WTC11 (cell line): ENCODE data around the gene CIRBP. TPM values are rescaled to one million over a fixed set of nuclear protein-coding genes. Genes with fewer than 3 reads are reported as not detected.

Experiments used
- ATAC-seq: fragments of 200-7000 bp; cut with Tn5 transposase; 2 replicates; pipeline ENCODE4 v1.10.0; 2021; ENCODE audit warnings: mild to moderate bottlenecking, moderate library complexity
- CTCF ChIA-PET: fragments of 300-600 bp; sonication (Branson Sonifier 250); formaldehyde crosslinking; loops from one replicate; lab custom pipeline; 2021; ENCODE audit warnings: antibody characterized with exemption; lab: Charles Lee
- POLR2A ChIA-PET: fragments of 350-600 bp; sonication (Branson Sonifier 250); formaldehyde crosslinking; loops from one replicate; lab custom pipeline; 2021; ENCODE audit warnings: antibody characterized with exemption; lab: Charles Lee
- DNase-seq: peaks from one replicate; pipeline ENCODE4 v3.0.0; 2021; ENCODE audit warnings: low spot score
- H3K27ac Mint-ChIP-seq: 2 replicates; pipeline ENCODE4 v1.8.0; 2021; ENCODE audit warnings: mixed read lengths
- H3K27me3 Mint-ChIP-seq: 2 replicates; pipeline ENCODE4 v1.8.0; 2021; ENCODE audit warnings: low read depth, mild to moderate bottlenecking, moderate library complexity, mixed read lengths
- H3K36me3 Mint-ChIP-seq: 2 replicates; pipeline ENCODE4 v1.8.0; 2021; ENCODE audit warnings: mixed read lengths
- H3K4me1 Mint-ChIP-seq: 2 replicates; pipeline ENCODE4 v1.8.0; 2022; ENCODE audit warnings: mixed read lengths
- H3K4me3 Mint-ChIP-seq: 2 replicates; pipeline ENCODE4 v1.8.0; 2021; ENCODE audit warnings: mild to moderate bottlenecking, moderate library complexity, mixed read lengths
- H3K9me3 Mint-ChIP-seq: 2 replicates; pipeline ENCODE4 v1.8.0; 2021; ENCODE audit warnings: mixed read lengths
- ATF1 ChIP-seq: sonication (generic); formaldehyde crosslinking; IDR thresholded peaks from 2 replicates; pipeline ENCODE4 v1.8.1; 2023; ENCODE audit warnings: mild to moderate bottlenecking, moderate library complexity, missing genetic modification reagents
- GRHL2 ChIP-seq: fragments of 250-450 bp; sonication (Bioruptor Pico); IDR thresholded peaks from 2 replicates; pipeline ENCODE4 v1.8.0; 2022; ENCODE audit warnings: mild to moderate bottlenecking, moderate library complexity; ENCODE audit not compliant: insufficient replicate concordance, severe bottlenecking
- NFE2L1 ChIP-seq: sonication (generic); formaldehyde crosslinking; IDR thresholded peaks from 2 replicates; pipeline ENCODE4 v1.8.1; 2023; ENCODE audit warnings: missing genetic modification reagents
- NFYB ChIP-seq: sonication (generic); formaldehyde crosslinking; conservative IDR thresholded peaks from 2 replicates; pipeline ENCODE4 v1.8.0; 2022; ENCODE audit warnings: low read depth, missing genetic modification reagents
- NR1H2 ChIP-seq: sonication (generic); formaldehyde crosslinking; IDR thresholded peaks from 2 replicates; pipeline ENCODE4 v1.9.0; 2021; ENCODE audit warnings: mild to moderate bottlenecking, moderate library complexity, missing genetic modification reagents
- SP1 ChIP-seq: sonication (generic); formaldehyde crosslinking; conservative IDR thresholded peaks from 2 replicates; pipeline ENCODE4 v1.8.1; 2022; ENCODE audit warnings: missing genetic modification reagents
- TEAD1 ChIP-seq: sonication (generic); formaldehyde crosslinking; IDR thresholded peaks from 2 replicates; pipeline ENCODE4 v1.8.0; 2022; ENCODE audit warnings: mild to moderate bottlenecking, missing genetic modification reagents
- USF1 ChIP-seq: sonication (generic); formaldehyde crosslinking; IDR thresholded peaks from 2 replicates; pipeline ENCODE4 v1.8.0; 2022; ENCODE audit warnings: mild to moderate bottlenecking, missing genetic modification reagents
- ZNF232 ChIP-seq: sonication (generic); formaldehyde crosslinking; IDR thresholded peaks from 2 replicates; pipeline ENCODE4 v1.8.0; 2022; ENCODE audit warnings: mild to moderate bottlenecking, missing genetic modification reagents
- ZNF396 ChIP-seq: fragments of 250-450 bp; sonication (Bioruptor Pico); IDR thresholded peaks from 2 replicates; pipeline ENCODE4 v1.8.0; 2021; ENCODE audit warnings: mild to moderate bottlenecking, moderate library complexity, borderline replicate concordance
- total RNA-seq: library from RNA; stranded (reverse); gene quantifications from 3 replicates; pipeline ENCODE4 v1.2.3, GENCODE V29; 2021
- TF ChIP-seq, protein P1 (sequence below): fragments of 250-450 bp; sonication (Bioruptor Pico); IDR thresholded peaks from 2 replicates; pipeline ENCODE4 v2.1.2; 2022; ENCODE audit warnings: mild to moderate bottlenecking, moderate library complexity
- TF ChIP-seq, protein P2 (sequence below): sonication (generic); formaldehyde crosslinking; IDR thresholded peaks from 2 replicates; pipeline ENCODE4 v1.8.1; 2023; ENCODE audit warnings: mild to moderate bottlenecking, missing genetic modification reagents, moderate library complexity
- TF ChIP-seq, protein P3 (sequence below): sonication (generic); formaldehyde crosslinking; IDR thresholded peaks from 2 replicates; pipeline ENCODE4 v1.8.1; 2022; ENCODE audit warnings: low read depth, missing genetic modification reagents, borderline replicate concordance
- TF ChIP-seq, protein P4 (sequence below): fragments of 250-450 bp; sonication (Bioruptor Pico); conservative IDR thresholded peaks from 2 replicates; pipeline ENCODE4 v1.9.0; 2021; ENCODE audit warnings: mild to moderate bottlenecking
- TF ChIP-seq, protein P5 (sequence below): sonication (generic); formaldehyde crosslinking; IDR thresholded peaks from 2 replicates; pipeline ENCODE4 v1.8.1; 2023; ENCODE audit warnings: mild to moderate bottlenecking, moderate library complexity, missing genetic modification reagents
- TF ChIP-seq, protein P6 (sequence below): sonication (generic); formaldehyde crosslinking; IDR thresholded peaks from 2 replicates; pipeline ENCODE4 v1.8.0; 2023; ENCODE audit warnings: mild to moderate bottlenecking, missing genetic modification reagents

The CIRBP gene
- total RNA-seq, 1 experiment from 2014 or later: 298 TPM

DNA sequence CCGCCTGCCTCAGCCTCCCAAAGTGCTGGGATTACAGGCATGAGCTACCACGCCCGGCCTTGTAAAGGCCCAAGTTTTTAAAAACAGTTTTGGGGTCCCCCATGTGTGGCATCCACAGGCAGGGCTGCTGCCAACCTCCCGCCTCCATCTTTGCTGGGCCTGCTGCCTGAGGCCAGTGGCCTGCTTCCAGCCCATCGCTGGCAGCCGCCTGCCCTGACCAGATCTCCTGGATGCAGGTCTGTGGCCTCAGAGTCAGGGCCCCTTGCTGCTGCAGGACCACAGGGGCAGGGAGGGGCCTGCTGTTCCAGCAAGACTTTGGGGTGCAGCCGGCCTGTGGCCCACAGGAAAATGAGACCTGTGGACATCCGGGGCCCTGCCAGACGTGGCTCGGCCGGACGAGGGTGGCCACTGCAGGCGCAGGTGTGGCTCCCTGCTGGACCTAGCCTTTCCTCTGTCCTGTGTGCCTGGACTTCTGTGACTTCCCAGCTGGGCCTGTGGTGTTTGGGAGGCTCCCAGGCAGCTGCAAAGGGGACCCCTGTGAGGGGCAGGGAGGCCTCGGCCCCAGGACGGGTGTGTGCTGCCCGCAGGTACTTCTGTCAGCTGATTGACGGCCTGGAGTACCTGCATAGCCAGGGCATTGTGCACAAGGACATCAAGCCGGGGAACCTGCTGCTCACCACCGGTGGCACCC, 49.2 kb upstream of the CIRBP start:
- Mint-ChIP-seq H3K36me3 (peaks cover 3% of the 10 kb centered on the region; the same call in 1 of the 2 replicates), H3K27me3 (no peaks in the 10 kb centered on the region), H3K9me3 (no peaks in the 10 kb centered on the region), H3K27ac (no peak overlapping the region), H3K4me1 (peaks cover 17% of the 10 kb centered on the region), H3K4me3 (no peak overlapping the region)
- ChIA-PET POLR2A (no interaction called here), CTCF (interaction anchor here (0.6 to 4.0 kb wide), 9 partner anchors 8 to 155 kb away, joined by 3 to 26 read pairs (median 4); partner anchors contain the start of genes ARHGAP45 and CIRBP)
- ATAC-seq (no peak), DNase-seq (no peak)
- TF ChIP-seq USF1 (CRISPR knock-in tag) (no peak), NFE2L1 (CRISPR knock-in tag) (no peak), ATF1 (CRISPR knock-in tag) (no peak), NFYB (no peak), NR1H2 (no peak), TEAD1 (CRISPR knock-in tag) (no peak), ZNF232 (no peak), SP1 (CRISPR knock-in tag) (no peak), ZNF396 (no peak)
- TF ChIP-seq, protein P1, sequence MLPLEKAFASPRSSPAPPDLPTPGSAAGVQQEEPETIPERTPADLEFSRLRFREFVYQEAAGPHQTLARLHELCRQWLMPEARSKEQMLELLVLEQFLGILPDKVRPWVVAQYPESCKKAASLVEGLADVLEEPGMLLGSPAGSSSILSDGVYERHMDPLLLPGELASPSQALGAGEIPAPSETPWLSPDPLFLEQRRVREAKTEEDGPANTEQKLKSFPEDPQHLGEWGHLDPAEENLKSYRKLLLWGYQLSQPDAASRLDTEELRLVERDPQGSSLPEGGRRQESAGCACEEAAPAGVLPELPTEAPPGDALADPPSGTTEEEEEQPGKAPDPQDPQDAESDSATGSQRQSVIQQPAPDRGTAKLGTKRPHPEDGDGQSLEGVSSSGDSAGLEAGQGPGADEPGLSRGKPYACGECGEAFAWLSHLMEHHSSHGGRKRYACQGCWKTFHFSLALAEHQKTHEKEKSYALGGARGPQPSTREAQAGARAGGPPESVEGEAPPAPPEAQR (CRISPR knock-in tag): no peak
- TF ChIP-seq, protein P2, sequence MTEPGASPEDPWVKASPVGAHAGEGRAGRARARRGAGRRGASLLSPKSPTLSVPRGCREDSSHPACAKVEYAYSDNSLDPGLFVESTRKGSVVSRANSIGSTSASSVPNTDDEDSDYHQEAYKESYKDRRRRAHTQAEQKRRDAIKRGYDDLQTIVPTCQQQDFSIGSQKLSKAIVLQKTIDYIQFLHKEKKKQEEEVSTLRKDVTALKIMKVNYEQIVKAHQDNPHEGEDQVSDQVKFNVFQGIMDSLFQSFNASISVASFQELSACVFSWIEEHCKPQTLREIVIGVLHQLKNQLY (CRISPR knock-in tag): no peak
- TF ChIP-seq, protein P3, sequence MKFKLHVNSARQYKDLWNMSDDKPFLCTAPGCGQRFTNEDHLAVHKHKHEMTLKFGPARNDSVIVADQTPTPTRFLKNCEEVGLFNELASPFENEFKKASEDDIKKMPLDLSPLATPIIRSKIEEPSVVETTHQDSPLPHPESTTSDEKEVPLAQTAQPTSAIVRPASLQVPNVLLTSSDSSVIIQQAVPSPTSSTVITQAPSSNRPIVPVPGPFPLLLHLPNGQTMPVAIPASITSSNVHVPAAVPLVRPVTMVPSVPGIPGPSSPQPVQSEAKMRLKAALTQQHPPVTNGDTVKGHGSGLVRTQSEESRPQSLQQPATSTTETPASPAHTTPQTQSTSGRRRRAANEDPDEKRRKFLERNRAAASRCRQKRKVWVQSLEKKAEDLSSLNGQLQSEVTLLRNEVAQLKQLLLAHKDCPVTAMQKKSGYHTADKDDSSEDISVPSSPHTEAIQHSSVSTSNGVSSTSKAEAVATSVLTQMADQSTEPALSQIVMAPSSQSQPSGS: no peak
- TF ChIP-seq, protein P4, sequence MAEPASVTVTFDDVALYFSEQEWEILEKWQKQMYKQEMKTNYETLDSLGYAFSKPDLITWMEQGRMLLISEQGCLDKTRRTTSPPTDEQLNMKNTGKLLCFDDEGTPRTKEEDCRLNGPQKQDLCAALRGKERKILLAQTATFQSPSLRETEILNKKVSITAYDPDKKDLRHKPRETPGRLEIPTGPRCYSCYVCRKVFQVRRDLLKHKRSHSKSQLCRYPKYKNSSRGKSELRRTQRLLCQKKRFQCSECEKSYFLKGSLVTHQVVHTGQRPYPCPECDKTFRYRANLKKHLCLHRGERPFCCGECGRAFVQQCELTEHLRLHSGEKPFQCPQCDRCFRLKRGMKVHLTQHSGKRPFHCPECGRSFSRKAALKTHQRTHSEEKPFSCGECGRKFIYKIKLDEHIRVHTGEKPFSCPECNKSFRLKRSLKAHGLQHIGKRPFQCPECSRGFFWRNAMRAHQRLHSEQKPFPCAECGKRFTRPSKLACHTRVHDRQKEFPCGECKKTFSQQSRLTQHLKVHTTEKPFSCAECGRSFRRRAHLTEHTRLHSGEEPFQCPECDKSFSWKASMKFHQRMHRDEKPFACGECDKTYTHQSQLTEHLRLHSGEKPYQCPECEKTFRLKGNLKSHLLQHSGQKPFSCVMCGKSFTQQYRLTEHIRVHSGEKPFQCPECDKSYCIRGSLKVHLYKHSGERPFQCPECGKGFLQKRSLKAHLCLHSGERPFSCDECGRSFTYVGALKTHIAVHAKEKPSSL (CRISPR knock-in tag): no peak

- POLR2A ChIA-PET: no interaction called here
- ATAC-seq: no peak
- no peak for TF ChIP-seq GRHL2 (CRISPR knock-in tag)
- TF ChIP-seq, protein P5, sequence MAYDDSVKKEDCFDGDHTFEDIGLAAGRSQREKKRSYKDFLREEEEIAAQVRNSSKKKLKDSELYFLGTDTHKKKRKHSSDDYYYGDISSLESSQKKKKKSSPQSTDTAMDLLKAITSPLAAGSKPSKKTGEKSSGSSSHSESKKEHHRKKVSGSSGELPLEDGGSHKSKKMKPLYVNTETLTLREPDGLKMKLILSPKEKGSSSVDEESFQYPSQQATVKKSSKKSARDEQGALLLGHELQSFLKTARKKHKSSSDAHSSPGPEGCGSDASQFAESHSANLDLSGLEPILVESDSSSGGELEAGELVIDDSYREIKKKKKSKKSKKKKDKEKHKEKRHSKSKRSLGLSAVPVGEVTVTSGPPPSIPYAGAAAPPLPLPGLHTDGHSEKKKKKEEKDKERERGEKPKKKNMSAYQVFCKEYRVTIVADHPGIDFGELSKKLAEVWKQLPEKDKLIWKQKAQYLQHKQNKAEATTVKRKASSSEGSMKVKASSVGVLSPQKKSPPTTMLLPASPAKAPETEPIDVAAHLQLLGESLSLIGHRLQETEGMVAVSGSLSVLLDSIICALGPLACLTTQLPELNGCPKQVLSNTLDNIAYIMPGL (CRISPR knock-in tag): no peak
- TF ChIP-seq, protein P6, sequence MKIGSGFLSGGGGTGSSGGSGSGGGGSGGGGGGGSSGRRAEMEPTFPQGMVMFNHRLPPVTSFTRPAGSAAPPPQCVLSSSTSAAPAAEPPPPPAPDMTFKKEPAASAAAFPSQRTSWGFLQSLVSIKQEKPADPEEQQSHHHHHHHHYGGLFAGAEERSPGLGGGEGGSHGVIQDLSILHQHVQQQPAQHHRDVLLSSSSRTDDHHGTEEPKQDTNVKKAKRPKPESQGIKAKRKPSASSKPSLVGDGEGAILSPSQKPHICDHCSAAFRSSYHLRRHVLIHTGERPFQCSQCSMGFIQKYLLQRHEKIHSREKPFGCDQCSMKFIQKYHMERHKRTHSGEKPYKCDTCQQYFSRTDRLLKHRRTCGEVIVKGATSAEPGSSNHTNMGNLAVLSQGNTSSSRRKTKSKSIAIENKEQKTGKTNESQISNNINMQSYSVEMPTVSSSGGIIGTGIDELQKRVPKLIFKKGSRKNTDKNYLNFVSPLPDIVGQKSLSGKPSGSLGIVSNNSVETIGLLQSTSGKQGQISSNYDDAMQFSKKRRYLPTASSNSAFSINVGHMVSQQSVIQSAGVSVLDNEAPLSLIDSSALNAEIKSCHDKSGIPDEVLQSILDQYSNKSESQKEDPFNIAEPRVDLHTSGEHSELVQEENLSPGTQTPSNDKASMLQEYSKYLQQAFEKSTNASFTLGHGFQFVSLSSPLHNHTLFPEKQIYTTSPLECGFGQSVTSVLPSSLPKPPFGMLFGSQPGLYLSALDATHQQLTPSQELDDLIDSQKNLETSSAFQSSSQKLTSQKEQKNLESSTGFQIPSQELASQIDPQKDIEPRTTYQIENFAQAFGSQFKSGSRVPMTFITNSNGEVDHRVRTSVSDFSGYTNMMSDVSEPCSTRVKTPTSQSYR (CRISPR knock-in tag): no peak
- TF ChIP-seq, all 79 proteins: peak for 0
- Mint-ChIP-seq H3K4me3 (no peak overlapping the region), H3K36me3 (peaks cover 3% of the 10 kb centered on the region; the same call in 1 of the 2 replicates), H3K9me3 (no peaks in the 10 kb centered on the region), H3K27me3 (no peaks in the 10 kb centered on the region), H3K27ac (no peak overlapping the region), H3K4me1 (peaks cover 17% of the 10 kb centered on the region)
- DNase-seq: no peak
- CTCF ChIA-PET: interaction anchor here (0.9 to 4.0 kb wide), 14 partner anchors 8 to 181 kb away, joined by 3 to 46 read pairs (median 4); partner anchors contain the start of genes ABCA7, ARHGAP45 and CIRBP
Observed at GRCh38 chr19:1220477-1220930, 48.6 kb upstream of the CIRBP start.
